GM12878 (cell line): Measurements from ENCODE around the gene ARID4B.

Source experiments
- ATF2 ChIP-seq: IDR thresholded peaks from 2 replicates; pipeline ENCODE4 v1.6.1; 2012; ENCODE audit warnings: low read length, inconsistent platforms
- CEBPB ChIP-seq, 2 experiments: fragments of 150-350 bp in 1 of 2; IDR thresholded peaks; 2 replicates each; pipeline ENCODE4 v1.6.1; 2012 to 2014; ENCODE audit warnings: low read depth in 2 of 2, low read length in 2 of 2, borderline replicate concordance in 1 of 2, inconsistent platforms in 1 of 2
- CTCF ChIP-seq, 3 experiments: IDR thresholded peaks in 2 of 3; conservative IDR thresholded peaks in 1 of 3; 2 replicates each; pipeline ENCODE4 v1.5.1; 2011; ENCODE audit warnings: low read depth in 3 of 3, low read length in 3 of 3, mild to moderate bottlenecking in 3 of 3, control low read depth in 2 of 3, moderate library complexity in 2 of 3, inconsistent platforms in 1 of 3, mixed read lengths in 1 of 3; ENCODE audit not compliant: control insufficient read depth in 2 of 3, insufficient read depth in 1 of 3; ENCODE audit errors: extremely low read depth in 1 of 3
- DPF2 ChIP-seq: fragments of 450-650 bp; IDR thresholded peaks from 2 replicates; pipeline ENCODE4 v1.6.1; 2017; ENCODE audit warnings: mild to moderate bottlenecking
- EP300 ChIP-seq, 2 experiments: fragments of 150-350 bp in 1 of 2; IDR thresholded peaks; 2 replicates each; pipeline ENCODE4 v1.6.1; 2011 to 2012; ENCODE audit warnings: low read depth in 2 of 2, low read length in 2 of 2, borderline replicate concordance in 1 of 2, improper control_type of control experiment in 1 of 2, inconsistent platforms in 1 of 2; ENCODE audit not compliant: control insufficient read depth in 1 of 2
- HDAC6 ChIP-seq: fragments of 200-600 bp; sonication (generic); IDR thresholded peaks from one replicate; pipeline ENCODE4 v1.8.0; 2017; ENCODE audit warnings: antibody characterized with exemption; ENCODE audit not compliant: unreplicated experiment
- NRF1 ChIP-seq: conservative IDR thresholded peaks from 2 replicates; pipeline ENCODE4 v1.6.1; 2011; ENCODE audit warnings: mild to moderate bottlenecking, low read depth, low read length, improper control_type of control experiment
- POLR2A ChIP-seq: IDR thresholded peaks from 2 replicates; pipeline ENCODE4 v1.6.1; 2011; ENCODE audit warnings: low read depth, mild to moderate bottlenecking, low read length
- POLR2AphosphoS5 ChIP-seq: IDR thresholded peaks from 2 replicates; pipeline ENCODE4 v1.6.1; 2011; ENCODE audit warnings: mild to moderate bottlenecking, low read length, inconsistent platforms
- RAD21 ChIP-seq: IDR thresholded peaks from 2 replicates; pipeline ENCODE4 v1.6.1; 2011; ENCODE audit warnings: mild to moderate bottlenecking, low read depth, low read length, moderate library complexity; ENCODE audit not compliant: insufficient read depth
- SMARCA5 ChIP-seq: fragments of 450-650 bp; IDR thresholded peaks from 2 replicates; pipeline ENCODE4 v1.6.1; 2017; ENCODE audit warnings: mild to moderate bottlenecking
- SUZ12 ChIP-seq: fragments of 200-600 bp; sonication (generic); IDR thresholded peaks from one replicate; pipeline ENCODE4 v1.6.1; 2018; ENCODE audit warnings: antibody characterized with exemption, mild to moderate bottlenecking; ENCODE audit not compliant: unreplicated experiment
- USF1 ChIP-seq: IDR thresholded peaks from 2 replicates; pipeline ENCODE4 v1.6.1; 2011; ENCODE audit warnings: borderline replicate concordance, low read depth, mild to moderate bottlenecking, moderate library complexity, mixed read lengths, low read length; ENCODE audit not compliant: insufficient read depth; ENCODE audit errors: extremely low read length
- ZNF592 ChIP-seq: fragments of 450-650 bp; IDR thresholded peaks from 2 replicates; pipeline ENCODE4 v1.6.1; 2017; ENCODE audit warnings: mild to moderate bottlenecking, moderate library complexity

GRCh38 chr1:235342471-235342870 is 14.5 kb upstream of the ARID4B start:
- TF ChIP-seq CTCF (IDR thresholded peaks at IDR 0.05 in 2 of 3, conservative IDR thresholded peaks at IDR 0.05 in 1 of 3; ENCODE audit: control insufficient read depth in 2 of 3, extremely low read depth in 1 of 3, insufficient read depth in 1 of 3, low read depth in 3 of 3, low read length in 3 of 3): no peak
- TF ChIP-seq USF1: no peak
- no peak for TF ChIP-seq EP300 (IDR thresholded peaks at IDR 0.05; ENCODE audit: borderline replicate concordance in 1 of 2, control insufficient read depth in 1 of 2, low read depth in 2 of 2, low read length in 2 of 2)
- no peak for TF ChIP-seq HDAC6
- TF ChIP-seq POLR2A: no peak
- no peak for TF ChIP-seq CEBPB (IDR thresholded peaks at IDR 0.05; ENCODE audit: borderline replicate concordance in 1 of 2, low read depth in 2 of 2, low read length in 2 of 2)
- no peak for TF ChIP-seq SMARCA5
- TF ChIP-seq SUZ12: no peak
- TF ChIP-seq POLR2AphosphoS5: no peak
- no peak for TF ChIP-seq ZNF592
- no peak for TF ChIP-seq DPF2
- no peak for TF ChIP-seq RAD21
- TF ChIP-seq NRF1: no peak
- no peak for TF ChIP-seq ATF2
